ENCODE data around the gene EFHD1. TPM values are rescaled to one million over a fixed set of nuclear protein-coding genes. Genes with fewer than 3 reads are reported as not detected.

The EFHD1 gene
- total RNA-seq, 1 experiment from 2014 or later: 73.5 TPM

- Histone ChIP-seq H3K9me3 (ENCODE audit: control insufficient read depth, insufficient read depth, low read depth, low read length) (no peaks in the 10 kb centered on the region), H3K36me3 (ENCODE audit: control insufficient read depth, insufficient read depth, low read length) (peaks cover 9% of the 10 kb centered on the region), H3K27ac (ENCODE audit: low read length) (peak overlapping the region; percentile 93), H3K4me3 (ENCODE audit: low read depth in 2 of 2, low read length in 2 of 2) (peak overlapping the region; percentile 91 to 99), H3K27me3 (ENCODE audit: control insufficient read depth, insufficient read depth, low read length) (no peaks in the 10 kb centered on the region), H3K4me1 (ENCODE audit: control insufficient read depth, insufficient read depth, low read length) (peaks cover 26% of the 10 kb centered on the region)
- ATAC-seq (no peak), DNase-seq (ENCODE audit: low read depth, low spot score) (no peak)
- TF ChIP-seq REST (IDR thresholded peaks at IDR 0.05; ENCODE audit: insufficient read depth in 1 of 2, low read depth in 2 of 2, low read length in 1 of 2) (no peak), SIN3A (IDR thresholded peaks at IDR 0.05; ENCODE audit: borderline replicate concordance, insufficient read depth, low read depth, low read length) (no peak), TCF7L2 (IDR thresholded peaks at IDR 0.05; ENCODE audit: low read depth, low read length) (no peak)
- TF ChIP-seq, protein P1, sequence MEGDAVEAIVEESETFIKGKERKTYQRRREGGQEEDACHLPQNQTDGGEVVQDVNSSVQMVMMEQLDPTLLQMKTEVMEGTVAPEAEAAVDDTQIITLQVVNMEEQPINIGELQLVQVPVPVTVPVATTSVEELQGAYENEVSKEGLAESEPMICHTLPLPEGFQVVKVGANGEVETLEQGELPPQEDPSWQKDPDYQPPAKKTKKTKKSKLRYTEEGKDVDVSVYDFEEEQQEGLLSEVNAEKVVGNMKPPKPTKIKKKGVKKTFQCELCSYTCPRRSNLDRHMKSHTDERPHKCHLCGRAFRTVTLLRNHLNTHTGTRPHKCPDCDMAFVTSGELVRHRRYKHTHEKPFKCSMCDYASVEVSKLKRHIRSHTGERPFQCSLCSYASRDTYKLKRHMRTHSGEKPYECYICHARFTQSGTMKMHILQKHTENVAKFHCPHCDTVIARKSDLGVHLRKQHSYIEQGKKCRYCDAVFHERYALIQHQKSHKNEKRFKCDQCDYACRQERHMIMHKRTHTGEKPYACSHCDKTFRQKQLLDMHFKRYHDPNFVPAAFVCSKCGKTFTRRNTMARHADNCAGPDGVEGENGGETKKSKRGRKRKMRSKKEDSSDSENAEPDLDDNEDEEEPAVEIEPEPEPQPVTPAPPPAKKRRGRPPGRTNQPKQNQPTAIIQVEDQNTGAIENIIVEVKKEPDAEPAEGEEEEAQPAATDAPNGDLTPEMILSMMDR (IDR thresholded peaks at IDR 0.05): no peak
- POLR2A ChIA-PET: no interaction called here
- CTCF ChIA-PET: interaction anchor here (0.6 kb wide), 1 partner anchor 112 kb away, joined by 4 read pairs; no protein-coding TSS in a partner anchor
- in situ Hi-C loops (cut with HindIII; ENCODE audit: low pct_unique_long_range_greater_than_20kb, low sequenced_read_pairs): no loop called here
- TSS peak; percentile 77 for BruUV-seq (replicated peaks)
- intact Hi-C loops (cut with micrococcal nuclease; ENCODE audit: unreplicated experiment): no loop called here
Observed at GRCh38 chr2:232698556-232699091, 65.2 kb downstream of the EFHD1 start.

DNA sequence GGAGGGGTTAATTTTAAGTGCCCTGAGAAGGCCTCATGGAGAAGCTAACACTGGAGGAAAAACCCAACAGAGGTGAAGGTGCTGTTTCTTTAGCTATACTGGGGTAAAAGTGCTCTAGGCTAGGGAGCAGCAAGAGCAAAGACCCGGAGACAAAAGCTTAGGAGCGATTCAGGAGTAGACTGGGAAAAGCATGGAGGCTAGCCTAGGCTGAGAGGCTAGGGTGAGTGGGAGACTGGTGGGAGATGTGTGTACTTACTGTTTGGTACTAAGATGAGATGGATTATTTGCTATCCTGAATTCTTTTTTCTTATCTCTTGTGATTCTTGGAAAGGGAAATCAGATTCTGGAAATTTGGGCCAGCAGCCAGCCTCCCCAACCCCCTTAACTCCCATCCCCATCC lies 65.7 kb downstream of the EFHD1 start:
- POLR2A ChIA-PET: interaction anchor here (0.6 kb wide), 1 partner anchor 12 kb away, joined by 4 read pairs; no protein-coding TSS in a partner anchor
- no peak for TF ChIP-seq TCF7L2 (IDR thresholded peaks at IDR 0.05; ENCODE audit: low read depth, low read length)
- TF ChIP-seq, protein P1 (IDR thresholded peaks at IDR 0.05): no peak
- no peak for TF ChIP-seq REST (IDR thresholded peaks at IDR 0.05; ENCODE audit: insufficient read depth in 1 of 2, low read depth in 2 of 2, low read length in 1 of 2)
- TF ChIP-seq POLR2AphosphoS5 (IDR thresholded peaks at IDR 0.05; ENCODE audit: low read depth, low read length): no peak
- TF ChIP-seq SIN3A (IDR thresholded peaks at IDR 0.05; ENCODE audit: borderline replicate concordance, insufficient read depth, low read depth, low read length): no peak
- CTCF ChIA-PET: interaction anchor here (0.6 kb wide), 1 partner anchor 112 kb away, joined by 4 read pairs; no protein-coding TSS in a partner anchor
- no TSS peak for BruUV-seq (replicated peaks)
- no peaks in the 10 kb centered on the region for H3K9me3 ChIP-seq (ENCODE audit: control insufficient read depth, insufficient read depth, low read depth, low read length)
- intact Hi-C loops (cut with micrococcal nuclease; ENCODE audit: unreplicated experiment) (no loop called here), in situ Hi-C loops (cut with HindIII; ENCODE audit: low pct_unique_long_range_greater_than_20kb, low sequenced_read_pairs) (no loop called here)
- peak overlapping the region; percentile 93 for H3K27ac ChIP-seq (ENCODE audit: low read length)
- H3K27me3 ChIP-seq (ENCODE audit: control insufficient read depth, insufficient read depth, low read length): no peaks in the 10 kb centered on the region
- DNase-seq (ENCODE audit: low read depth, low spot score) (no peak), ATAC-seq (no peak)
- H3K36me3 ChIP-seq (ENCODE audit: control insufficient read depth, insufficient read depth, low read length): peaks cover 11% of the 10 kb centered on the region
- peak overlapping the region; percentile 91 to 99 for H3K4me3 ChIP-seq (ENCODE audit: low read depth in 2 of 2, low read length in 2 of 2)
- peaks cover 26% of the 10 kb centered on the region for H3K4me1 ChIP-seq (ENCODE audit: control insufficient read depth, insufficient read depth, low read length)

Data from Panc1 (cell line).